Keratinocyte (primary cell): Measurements from ENCODE around the gene LATS1. TPM values are rescaled to one million over a fixed set of nuclear protein-coding genes. Genes with fewer than 3 reads are reported as not detected.

ENCODE experiments used
- DNase-seq: peaks from one replicate; pipeline ENCODE4 v3.0.0-alpha.2; 2011; ENCODE audit warnings: low read depth, missing footprints, low spot score
- FAIRE-seq: peaks from 2 replicates; lab custom pipeline; 2011; peaks lifted over from hg19 to GRCh38; lab: Jason Lieb, UNC
- H2AFZ ChIP-seq: 2 replicates; pipeline ENCODE4 v1.6.0; 2012; ENCODE audit warnings: low read length, control low read depth, inconsistent platforms; ENCODE audit not compliant: control insufficient read depth
- H3K27ac ChIP-seq: 2 replicates; pipeline ENCODE4 v1.5.1; 2011; ENCODE audit warnings: low read length; ENCODE audit not compliant: control insufficient read depth, insufficient read depth
- H3K27me3 ChIP-seq: 3 replicates; pipeline ENCODE4 v1.6.0; 2011; ENCODE audit warnings: low read length; ENCODE audit not compliant: control insufficient read depth, insufficient read depth; ENCODE audit errors: extremely low read depth
- H3K36me3 ChIP-seq, 2 experiments: 2 replicates in 1 of 2; 3 replicates in 1 of 2; pipeline ENCODE4 v1.5.1; 2011; ENCODE audit warnings: low read length in 2 of 2, mild to moderate bottlenecking in 1 of 2; ENCODE audit not compliant: control insufficient read depth in 2 of 2, insufficient read depth in 2 of 2; ENCODE audit errors: extremely low read depth in 1 of 2
- H3K4me1 ChIP-seq: 3 replicates; pipeline ENCODE4 v1.5.1; 2011; ENCODE audit warnings: low read length; ENCODE audit not compliant: control insufficient read depth, insufficient read depth; ENCODE audit errors: extremely low read depth
- H3K4me2 ChIP-seq: 3 replicates; pipeline ENCODE4 v1.6.0; 2011; ENCODE audit warnings: low read depth, low read length; ENCODE audit not compliant: control insufficient read depth, insufficient read depth; ENCODE audit errors: extremely low read depth
- H3K4me3 ChIP-seq, 3 experiments: fragments of 200-600 bp in 1 of 3; sonication (generic) in 1 of 3; 2 replicates in 2 of 3; 3 replicates in 1 of 3; pipeline ENCODE4 v1.5.1; 2011 to 2016; ENCODE audit warnings: low read length in 3 of 3, mild to moderate bottlenecking in 3 of 3, control low read depth in 2 of 3, inconsistent platforms in 1 of 3, low read depth in 1 of 3, mixed read lengths in 1 of 3, mixed run types in 1 of 3, moderate library complexity in 1 of 3; ENCODE audit not compliant: control insufficient read depth in 2 of 3, insufficient read depth in 2 of 3; ENCODE audit errors: extremely low read depth in 1 of 3
- H3K79me2 ChIP-seq: 2 replicates; pipeline ENCODE4 v1.6.0; 2012; ENCODE audit warnings: low read length; ENCODE audit not compliant: control insufficient read depth, insufficient read depth
- H3K9ac ChIP-seq: 3 replicates; pipeline ENCODE4 v1.6.0; 2011; ENCODE audit warnings: low read length; ENCODE audit not compliant: control insufficient read depth, insufficient read depth; ENCODE audit errors: extremely low read depth
- H3K9me1 ChIP-seq: 3 replicates; pipeline ENCODE4 v1.6.0; 2011; ENCODE audit warnings: low read length; ENCODE audit not compliant: control insufficient read depth, insufficient read depth; ENCODE audit errors: extremely low read depth
- H3K9me3 ChIP-seq: 2 replicates; pipeline ENCODE4 v1.5.1; 2012; ENCODE audit warnings: low read depth, low read length; ENCODE audit not compliant: control insufficient read depth
- H4K20me1 ChIP-seq: 3 replicates; pipeline ENCODE4 v1.6.0; 2011; ENCODE audit warnings: low read length; ENCODE audit not compliant: control insufficient read depth, insufficient read depth; ENCODE audit errors: extremely low read depth
- EZH2 ChIP-seq: IDR thresholded peaks from one replicate; pipeline ENCODE4 v1.6.1; 2012; ENCODE audit warnings: inconsistent platforms, mild to moderate bottlenecking, low read length, moderate library complexity
- dilution Hi-C: fragments of 300-500 bp; cut with MboI; formaldehyde crosslinking; loops from one replicate; pipeline ENCODE4 v1.7.0; 2020; ENCODE audit warnings: low sequenced_read_pairs; ENCODE audit not compliant: extremely low pct_ligation_motif_present
- polyA plus RNA-seq, 5 experiments: library from polyadenylated mRNA; depleted of rRNA in 3 of 5; stranded (reverse) in 3 of 5; stranded (forward) in 1 of 5; unstranded in 1 of 5; fragments of >200 nt; gene quantifications; 1 replicate in 1 of 5; 2 replicates in 3 of 5; 3 replicates in 1 of 5; pipeline versions ENCODE4 v1.2.1 to v1.2.3, GENCODE V29; 2011 to 2012; ENCODE audit warnings: missing spikeins in 2 of 5, low read depth in 1 of 5, low replicate concordance in 1 of 5
- TF ChIP-seq, protein P1 (sequence below), 3 experiments: IDR thresholded peaks in 1 of 3; conservative IDR thresholded peaks in 1 of 3; optimal IDR thresholded peaks in 1 of 3; 2 replicates in 2 of 3; 3 replicates in 1 of 3; pipeline versions ENCODE3 to v1.5.1; 2011; ENCODE audit warnings: low read length in 3 of 3, mild to moderate bottlenecking in 3 of 3, moderate library complexity in 2 of 3, control low read depth in 1 of 3, inconsistent platforms in 1 of 3; ENCODE audit not compliant: insufficient read depth in 2 of 3; ENCODE audit errors: extremely low read depth in 1 of 3

The LATS1 gene
- polyA plus RNA-seq, 1 donor (not counting 4 experiments of a cell fraction or from before 2014, with no cell fraction given) = 11.3 TPM

DNA sequence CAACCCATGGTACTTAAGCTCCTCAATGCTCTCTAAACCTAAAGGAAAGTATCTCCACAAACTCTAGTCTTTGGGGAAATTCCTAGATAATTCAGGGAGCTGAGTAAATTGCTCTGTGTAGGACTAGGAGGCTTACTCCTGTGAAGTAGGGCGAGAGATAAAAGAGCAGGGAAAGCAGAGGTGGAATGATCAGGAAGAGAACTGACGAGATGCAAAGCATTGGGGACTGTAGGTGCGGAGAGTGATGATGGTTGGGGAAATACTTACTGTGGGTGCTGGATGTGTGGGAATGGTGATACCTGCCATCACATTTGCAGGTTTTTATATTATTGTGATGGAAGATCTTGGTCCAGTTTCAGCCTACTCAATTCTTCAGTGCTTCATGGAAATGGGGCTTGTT lies 1.6 kb upstream of the LATS1 start:
- Histone ChIP-seq H3K27me3 (no peaks in the 10 kb centered on the region), H3K4me1 (peaks cover 11% of the 10 kb centered on the region), H3K27ac (no peak overlapping the region), H3K36me3 (peaks cover 0 to 3% of the 10 kb centered on the region in 2 experiments), H3K9me1 (no peaks in the 10 kb centered on the region), H3K9me3 (no peaks in the 10 kb centered on the region), H2AFZ (no peak overlapping the region), H3K79me2 (peaks cover 40% of the 10 kb centered on the region), H3K4me2 (no peak overlapping the region), H4K20me1 (no peaks in the 10 kb centered on the region), H3K4me3 (no peak overlapping the region), H3K9ac (no peak overlapping the region)
- no peak for DNase-seq
- FAIRE-seq = no peak
- no peak for TF ChIP-seq EZH2
- TF ChIP-seq, protein P1, sequence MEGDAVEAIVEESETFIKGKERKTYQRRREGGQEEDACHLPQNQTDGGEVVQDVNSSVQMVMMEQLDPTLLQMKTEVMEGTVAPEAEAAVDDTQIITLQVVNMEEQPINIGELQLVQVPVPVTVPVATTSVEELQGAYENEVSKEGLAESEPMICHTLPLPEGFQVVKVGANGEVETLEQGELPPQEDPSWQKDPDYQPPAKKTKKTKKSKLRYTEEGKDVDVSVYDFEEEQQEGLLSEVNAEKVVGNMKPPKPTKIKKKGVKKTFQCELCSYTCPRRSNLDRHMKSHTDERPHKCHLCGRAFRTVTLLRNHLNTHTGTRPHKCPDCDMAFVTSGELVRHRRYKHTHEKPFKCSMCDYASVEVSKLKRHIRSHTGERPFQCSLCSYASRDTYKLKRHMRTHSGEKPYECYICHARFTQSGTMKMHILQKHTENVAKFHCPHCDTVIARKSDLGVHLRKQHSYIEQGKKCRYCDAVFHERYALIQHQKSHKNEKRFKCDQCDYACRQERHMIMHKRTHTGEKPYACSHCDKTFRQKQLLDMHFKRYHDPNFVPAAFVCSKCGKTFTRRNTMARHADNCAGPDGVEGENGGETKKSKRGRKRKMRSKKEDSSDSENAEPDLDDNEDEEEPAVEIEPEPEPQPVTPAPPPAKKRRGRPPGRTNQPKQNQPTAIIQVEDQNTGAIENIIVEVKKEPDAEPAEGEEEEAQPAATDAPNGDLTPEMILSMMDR (optimal IDR thresholded peaks at IDR 0.05 in 1 of 3, IDR thresholded peaks at IDR 0.05 in 1 of 3, conservative IDR thresholded peaks at IDR 0.05 in 1 of 3; ENCODE audit: extremely low read depth in 1 of 3, insufficient read depth in 2 of 3, low read length in 3 of 3) = no peak
- dilution Hi-C loops = no loop called here

DNA sequence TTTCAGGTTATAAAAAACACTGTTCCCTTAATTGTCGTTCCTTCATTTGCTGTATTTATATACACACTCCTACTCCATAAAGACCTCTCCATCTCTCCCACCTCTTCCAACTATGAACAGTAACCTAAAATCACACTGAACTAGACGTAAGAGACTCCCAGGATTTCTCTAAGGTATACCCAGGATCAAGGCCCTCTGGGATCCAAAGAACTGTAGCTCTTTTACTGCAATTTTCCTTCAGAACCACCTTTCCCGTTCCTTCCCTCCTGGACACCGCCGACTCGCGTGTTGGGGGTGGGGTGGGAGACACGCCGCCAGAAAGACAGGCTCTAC lies 680 bp downstream of the LATS1 start:
- Histone ChIP-seq H4K20me1 (no peaks in the 10 kb centered on the region), H3K4me1 (peaks cover 11% of the 10 kb centered on the region), H3K9me3 (no peaks in the 10 kb centered on the region), H2AFZ (peak overlapping the region; percentile 87), H3K79me2 (peaks cover 62% of the 10 kb centered on the region), H3K4me3 (peak overlapping the region; percentile 72 to 99 (median 78)), H3K9me1 (no peaks in the 10 kb centered on the region), H3K27ac (peak overlapping the region; percentile 95), H3K4me2 (peak overlapping the region; percentile 99), H3K9ac (peak overlapping the region; percentile 98), H3K36me3 (no peaks in the 10 kb centered on the region), H3K27me3 (no peaks in the 10 kb centered on the region)
- dilution Hi-C loops = no loop called here
- FAIRE-seq (no peak), DNase-seq (no peak)
- TF ChIP-seq, protein P1 (optimal IDR thresholded peaks at IDR 0.05 in 1 of 3, IDR thresholded peaks at IDR 0.05 in 1 of 3, conservative IDR thresholded peaks at IDR 0.05 in 1 of 3; ENCODE audit: extremely low read depth in 1 of 3, insufficient read depth in 2 of 3, low read length in 3 of 3) = no peak
- no peak for TF ChIP-seq EZH2
